GM12878 (cell line): ENCODE measurements around the gene CCS. TPM values are rescaled to one million over a fixed set of nuclear protein-coding genes. Genes with fewer than 3 reads are reported as not detected.

Experiments used
- CREB1 ChIP-seq: IDR thresholded peaks from 2 replicates; pipeline ENCODE4 v1.6.1; 2012; ENCODE audit warnings: low read depth, mild to moderate bottlenecking, inconsistent platforms
- EED ChIP-seq: sonication (generic); IDR thresholded peaks from 2 replicates; pipeline ENCODE4 v1.6.1; 2016; ENCODE audit warnings: antibody characterized with exemption, low read depth
- FOS ChIP-seq: IDR thresholded peaks from 3 replicates; pipeline ENCODE4 v1.6.1; 2011; ENCODE audit warnings: borderline replicate concordance; ENCODE audit not compliant: insufficient read length; ENCODE audit errors: extremely low read depth
- FOXM1 ChIP-seq: IDR thresholded peaks from 2 replicates; pipeline ENCODE4 v1.6.1; 2012; ENCODE audit warnings: low read depth, mild to moderate bottlenecking, inconsistent platforms, low read length, moderate library complexity
- HDAC2 ChIP-seq: fragments of 200-600 bp; sonication (generic); IDR thresholded peaks from 2 replicates; pipeline ENCODE4 v1.6.1; 2017
- LARP7 ChIP-seq: fragments of 450-650 bp; IDR thresholded peaks from 2 replicates; pipeline ENCODE4 v1.6.1; 2017; ENCODE audit warnings: mild to moderate bottlenecking
- MEF2A ChIP-seq: IDR thresholded peaks from 2 replicates; pipeline ENCODE4 v1.6.1; 2011; ENCODE audit warnings: low read depth, mild to moderate bottlenecking, low read length, moderate library complexity; ENCODE audit not compliant: insufficient read depth
- NRF1 ChIP-seq: conservative IDR thresholded peaks from 2 replicates; pipeline ENCODE4 v1.6.1; 2011; ENCODE audit warnings: mild to moderate bottlenecking, low read depth, low read length, improper control_type of control experiment
- RUNX3 ChIP-seq: IDR thresholded peaks from 2 replicates; pipeline ENCODE4 v1.6.1; 2012; ENCODE audit warnings: low read length, inconsistent platforms
- ZNF207 ChIP-seq: fragments of 450-650 bp; IDR thresholded peaks from 2 replicates; pipeline ENCODE4 v1.6.1; 2014; ENCODE audit warnings: antibody characterized with exemption, mild to moderate bottlenecking, borderline replicate concordance
- polyA plus RNA-seq, 11 experiments: library from polyadenylated mRNA; depleted of rRNA in 4 of 11; unstranded in 6 of 11; stranded (reverse) in 5 of 11; fragments of >200 nt; fragmentation: Nextera tagmentation in 4 of 11; fragmentation: Illumina TruSeq in 1 of 11; extraction: Ambion mirVana in 4 of 11; extraction: Trizol in 1 of 11; gene quantifications; 1 replicate in 1 of 11; 2 replicates in 10 of 11; pipeline versions ENCODE4 v1.2.1 to v1.2.3, GENCODE V29; 2011 to 2016; ENCODE audit warnings: inconsistent platforms in 2 of 11, missing spikeins in 2 of 11, low read depth in 1 of 11
- total RNA-seq, 4 experiments: library from RNA; depleted of rRNA in 3 of 4; stranded (reverse); fragments of >200 nt in 3 of 4; fragmentation: Illumina TruSeq in 1 of 4; extraction: Trizol in 1 of 4; gene quantifications; 2 replicates each; pipeline versions ENCODE4 v1.2.1 to v1.2.3, GENCODE V29; 2013 to 2021
- TF ChIP-seq, protein P1 (sequence below): fragments of 450-650 bp; IDR thresholded peaks from 2 replicates; pipeline ENCODE4 v1.6.1; 2017; ENCODE audit warnings: mild to moderate bottlenecking, moderate library complexity
- TF ChIP-seq, protein P2 (sequence below): fragments of 450-650 bp; IDR thresholded peaks from 2 replicates; pipeline ENCODE4 v1.6.1; 2018; ENCODE audit warnings: borderline replicate concordance, mild to moderate bottlenecking; ENCODE audit not compliant: partially characterized antibody
- TF ChIP-seq, protein P3 (sequence below): fragments of 450-650 bp; IDR thresholded peaks from 2 replicates; pipeline ENCODE4 v1.6.1; 2017; ENCODE audit warnings: low read depth, mild to moderate bottlenecking, moderate library complexity
- TF ChIP-seq, protein P4 (sequence below): IDR thresholded peaks from 2 replicates; pipeline ENCODE4 v1.6.1; 2012; ENCODE audit warnings: low read depth, low read length, improper control_type of control experiment
- TF ChIP-seq, protein P5 (sequence below): fragments of 450-650 bp; IDR thresholded peaks from 2 replicates; pipeline ENCODE4 v1.6.1; 2016; ENCODE audit warnings: mild to moderate bottlenecking
- TF ChIP-seq, protein P6 (sequence below): IDR thresholded peaks from 2 replicates; pipeline ENCODE4 v1.6.1; 2012; ENCODE audit warnings: low read depth, low read length, improper control_type of control experiment

CCS gene
- total and polyA plus RNA-seq, 10 of the 15 experiments (the other 5 are each of a cell fraction or from before 2014, with no cell fraction given), result 1.5 to 44.2 (median 30.6) TPM

DNA sequence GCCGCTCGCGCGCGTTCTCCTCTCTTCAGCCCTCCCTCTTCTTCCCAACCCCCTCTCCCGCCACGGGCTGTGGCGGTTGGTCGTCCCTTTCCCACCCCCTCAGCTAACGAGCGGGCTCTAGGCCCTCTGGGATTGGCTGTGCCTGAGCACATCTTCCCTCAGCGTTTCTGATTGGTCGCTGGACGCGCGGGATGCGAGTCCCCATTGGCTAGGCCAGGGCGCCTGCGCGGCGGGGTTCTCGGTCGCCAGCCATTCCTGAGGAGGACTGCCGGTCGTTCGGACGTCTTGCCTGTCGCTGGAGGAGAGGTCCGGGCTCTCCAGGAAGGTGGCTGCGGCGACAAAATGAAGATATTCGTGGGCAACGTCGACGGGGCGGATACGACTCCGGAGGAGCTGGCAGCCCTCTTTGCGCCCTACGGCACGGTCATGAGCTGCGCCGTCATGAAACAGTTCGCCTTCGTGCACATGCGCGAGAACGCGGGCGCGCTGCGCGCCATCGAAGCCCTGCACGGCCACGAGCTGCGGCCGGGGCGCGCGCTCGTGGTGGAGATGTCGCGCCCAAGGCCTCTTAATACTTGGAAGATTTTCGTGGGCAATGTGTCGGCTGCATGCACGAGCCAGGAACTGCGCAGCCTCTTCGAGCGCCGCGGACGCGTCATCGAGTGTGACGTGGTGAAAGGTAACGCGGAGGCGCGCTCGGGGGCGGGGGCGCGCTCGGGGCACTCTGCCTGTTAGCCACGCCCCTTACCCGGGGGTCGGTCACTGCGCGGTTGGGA is 23.6 kb downstream of the CCS start, which contains the start of gene RBM14 (continued):
- TF ChIP-seq, protein P1, sequence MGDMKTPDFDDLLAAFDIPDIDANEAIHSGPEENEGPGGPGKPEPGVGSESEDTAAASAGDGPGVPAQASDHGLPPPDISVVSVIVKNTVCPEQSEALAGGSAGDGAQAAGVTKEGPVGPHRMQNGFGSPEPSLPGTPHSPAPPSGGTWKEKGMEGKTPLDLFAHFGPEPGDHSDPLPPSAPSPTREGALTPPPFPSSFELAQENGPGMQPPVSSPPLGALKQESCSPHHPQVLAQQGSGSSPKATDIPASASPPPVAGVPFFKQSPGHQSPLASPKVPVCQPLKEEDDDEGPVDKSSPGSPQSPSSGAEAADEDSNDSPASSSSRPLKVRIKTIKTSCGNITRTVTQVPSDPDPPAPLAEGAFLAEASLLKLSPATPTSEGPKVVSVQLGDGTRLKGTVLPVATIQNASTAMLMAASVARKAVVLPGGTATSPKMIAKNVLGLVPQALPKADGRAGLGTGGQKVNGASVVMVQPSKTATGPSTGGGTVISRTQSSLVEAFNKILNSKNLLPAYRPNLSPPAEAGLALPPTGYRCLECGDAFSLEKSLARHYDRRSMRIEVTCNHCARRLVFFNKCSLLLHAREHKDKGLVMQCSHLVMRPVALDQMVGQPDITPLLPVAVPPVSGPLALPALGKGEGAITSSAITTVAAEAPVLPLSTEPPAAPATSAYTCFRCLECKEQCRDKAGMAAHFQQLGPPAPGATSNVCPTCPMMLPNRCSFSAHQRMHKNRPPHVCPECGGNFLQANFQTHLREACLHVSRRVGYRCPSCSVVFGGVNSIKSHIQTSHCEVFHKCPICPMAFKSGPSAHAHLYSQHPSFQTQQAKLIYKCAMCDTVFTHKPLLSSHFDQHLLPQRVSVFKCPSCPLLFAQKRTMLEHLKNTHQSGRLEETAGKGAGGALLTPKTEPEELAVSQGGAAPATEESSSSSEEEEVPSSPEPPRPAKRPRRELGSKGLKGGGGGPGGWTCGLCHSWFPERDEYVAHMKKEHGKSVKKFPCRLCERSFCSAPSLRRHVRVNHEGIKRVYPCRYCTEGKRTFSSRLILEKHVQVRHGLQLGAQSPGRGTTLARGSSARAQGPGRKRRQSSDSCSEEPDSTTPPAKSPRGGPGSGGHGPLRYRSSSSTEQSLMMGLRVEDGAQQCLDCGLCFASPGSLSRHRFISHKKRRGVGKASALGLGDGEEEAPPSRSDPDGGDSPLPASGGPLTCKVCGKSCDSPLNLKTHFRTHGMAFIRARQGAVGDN, result peak; percentile 68; the same call in 1 of the 2 replicates
- TF ChIP-seq CREB1 (peak; percentile 89), NRF1 (peak; percentile 62), RUNX3 (no peak; the same call in none of the 2 replicates), LARP7 (peak; percentile 82), EED (no peak; the same call in 1 of the 2 replicates), HDAC2 (no peak), FOXM1 (no peak), MEF2A (0 out of 2 replicates have a peak, but pooled peaks have one; percentile 6), ZNF207 (peak; percentile 82), FOS (peak; percentile 67)
- TF ChIP-seq, protein P2, sequence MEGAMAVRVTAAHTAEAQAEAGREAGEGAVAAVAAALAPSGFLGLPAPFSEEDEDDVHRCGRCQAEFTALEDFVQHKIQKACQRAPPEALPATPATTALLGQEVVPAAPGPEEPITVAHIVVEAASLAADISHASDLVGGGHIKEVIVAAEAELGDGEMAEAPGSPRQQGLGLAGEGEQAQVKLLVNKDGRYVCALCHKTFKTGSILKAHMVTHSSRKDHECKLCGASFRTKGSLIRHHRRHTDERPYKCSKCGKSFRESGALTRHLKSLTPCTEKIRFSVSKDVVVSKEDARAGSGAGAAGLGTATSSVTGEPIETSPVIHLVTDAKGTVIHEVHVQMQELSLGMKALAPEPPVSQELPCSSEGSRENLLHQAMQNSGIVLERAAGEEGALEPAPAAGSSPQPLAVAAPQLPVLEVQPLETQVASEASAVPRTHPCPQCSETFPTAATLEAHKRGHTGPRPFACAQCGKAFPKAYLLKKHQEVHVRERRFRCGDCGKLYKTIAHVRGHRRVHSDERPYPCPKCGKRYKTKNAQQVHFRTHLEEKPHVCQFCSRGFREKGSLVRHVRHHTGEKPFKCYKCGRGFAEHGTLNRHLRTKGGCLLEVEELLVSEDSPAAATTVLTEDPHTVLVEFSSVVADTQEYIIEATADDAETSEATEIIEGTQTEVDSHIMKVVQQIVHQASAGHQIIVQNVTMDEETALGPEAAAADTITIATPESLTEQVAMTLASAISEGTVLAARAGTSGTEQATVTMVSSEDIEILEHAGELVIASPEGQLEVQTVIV, result no peak
- TF ChIP-seq, protein P3, sequence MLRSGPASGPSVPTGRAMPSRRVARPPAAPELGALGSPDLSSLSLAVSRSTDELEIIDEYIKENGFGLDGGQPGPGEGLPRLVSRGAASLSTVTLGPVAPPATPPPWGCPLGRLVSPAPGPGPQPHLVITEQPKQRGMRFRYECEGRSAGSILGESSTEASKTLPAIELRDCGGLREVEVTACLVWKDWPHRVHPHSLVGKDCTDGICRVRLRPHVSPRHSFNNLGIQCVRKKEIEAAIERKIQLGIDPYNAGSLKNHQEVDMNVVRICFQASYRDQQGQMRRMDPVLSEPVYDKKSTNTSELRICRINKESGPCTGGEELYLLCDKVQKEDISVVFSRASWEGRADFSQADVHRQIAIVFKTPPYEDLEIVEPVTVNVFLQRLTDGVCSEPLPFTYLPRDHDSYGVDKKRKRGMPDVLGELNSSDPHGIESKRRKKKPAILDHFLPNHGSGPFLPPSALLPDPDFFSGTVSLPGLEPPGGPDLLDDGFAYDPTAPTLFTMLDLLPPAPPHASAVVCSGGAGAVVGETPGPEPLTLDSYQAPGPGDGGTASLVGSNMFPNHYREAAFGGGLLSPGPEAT, result peak; percentile 60; the same call in 1 of the 2 replicates
- TF ChIP-seq, protein P4, sequence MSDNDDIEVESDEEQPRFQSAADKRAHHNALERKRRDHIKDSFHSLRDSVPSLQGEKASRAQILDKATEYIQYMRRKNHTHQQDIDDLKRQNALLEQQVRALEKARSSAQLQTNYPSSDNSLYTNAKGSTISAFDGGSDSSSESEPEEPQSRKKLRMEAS, result peak; percentile 75
- TF ChIP-seq, protein P5, sequence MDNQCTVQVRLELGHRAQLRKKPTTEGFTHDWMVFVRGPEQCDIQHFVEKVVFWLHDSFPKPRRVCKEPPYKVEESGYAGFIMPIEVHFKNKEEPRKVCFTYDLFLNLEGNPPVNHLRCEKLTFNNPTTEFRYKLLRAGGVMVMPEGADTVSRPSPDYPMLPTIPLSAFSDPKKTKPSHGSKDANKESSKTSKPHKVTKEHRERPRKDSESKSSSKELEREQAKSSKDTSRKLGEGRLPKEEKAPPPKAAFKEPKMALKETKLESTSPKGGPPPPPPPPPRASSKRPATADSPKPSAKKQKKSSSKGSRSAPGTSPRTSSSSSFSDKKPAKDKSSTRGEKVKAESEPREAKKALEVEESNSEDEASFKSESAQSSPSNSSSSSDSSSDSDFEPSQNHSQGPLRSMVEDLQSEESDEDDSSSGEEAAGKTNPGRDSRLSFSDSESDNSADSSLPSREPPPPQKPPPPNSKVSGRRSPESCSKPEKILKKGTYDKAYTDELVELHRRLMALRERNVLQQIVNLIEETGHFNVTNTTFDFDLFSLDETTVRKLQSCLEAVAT, result peak; percentile 34; the same call in 1 of the 2 replicates
- TF ChIP-seq, protein P6, sequence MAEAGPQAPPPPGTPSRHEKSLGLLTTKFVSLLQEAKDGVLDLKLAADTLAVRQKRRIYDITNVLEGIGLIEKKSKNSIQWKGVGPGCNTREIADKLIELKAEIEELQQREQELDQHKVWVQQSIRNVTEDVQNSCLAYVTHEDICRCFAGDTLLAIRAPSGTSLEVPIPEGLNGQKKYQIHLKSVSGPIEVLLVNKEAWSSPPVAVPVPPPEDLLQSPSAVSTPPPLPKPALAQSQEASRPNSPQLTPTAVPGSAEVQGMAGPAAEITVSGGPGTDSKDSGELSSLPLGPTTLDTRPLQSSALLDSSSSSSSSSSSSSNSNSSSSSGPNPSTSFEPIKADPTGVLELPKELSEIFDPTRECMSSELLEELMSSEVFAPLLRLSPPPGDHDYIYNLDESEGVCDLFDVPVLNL, result peak; percentile 66
